Activated CD8-positive, alpha-beta memory T cell treated with anti-CD3 and anti-CD28 coated beads for 1 hour (primary cell): ENCODE results near the gene FSD2.
"Not testable (repeated sequence)": the region's sequence is repeated elsewhere in the genome, so short reads cannot be mapped to it uniquely, and the experiment has no call there.

Experiments used
- DNase-seq, 2 donors: peaks; one replicate each; pipeline ENCODE4 v3.0.0-alpha.2; 2020; ENCODE audit warnings: low read depth in 1 of 2; ENCODE audit errors: extremely low read depth in 1 of 2

Gene FSD2

DNA sequence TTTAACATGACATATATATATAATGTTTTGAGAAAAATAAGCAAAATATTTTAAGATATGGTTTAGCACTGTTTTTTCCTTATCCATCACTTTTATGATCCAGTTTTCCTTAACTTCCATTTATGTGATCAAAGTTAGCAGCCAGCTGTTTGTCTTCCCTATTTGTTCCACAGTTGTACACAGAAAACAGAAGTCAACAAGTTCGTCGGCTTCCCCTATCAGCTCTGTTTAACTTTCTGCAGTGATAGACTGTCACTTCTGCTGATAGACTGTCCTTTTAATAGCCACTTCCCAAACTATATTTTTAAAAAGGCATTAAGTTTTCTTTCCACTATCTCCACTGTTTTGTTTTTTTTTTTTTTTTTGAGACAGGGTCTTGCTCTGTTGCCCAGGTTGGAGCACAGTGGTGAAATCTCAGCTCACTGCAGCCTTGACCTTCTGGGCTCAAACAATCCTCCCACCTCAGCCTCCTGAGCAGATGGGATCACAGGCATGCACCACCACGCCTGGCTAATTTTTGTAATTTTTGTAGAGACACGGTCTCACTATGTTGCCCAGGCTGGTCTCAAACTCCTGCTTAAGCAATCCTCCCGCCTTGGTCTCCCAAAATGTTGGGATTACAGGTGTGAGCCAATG, 7.2 kb downstream of the FSD2 start:
- DNase-seq: no peak

- no peak for DNase-seq
Measured at GRCh38 chr15:82798104-82798503, 7.8 kb downstream of the FSD2 start.

- no peak for DNase-seq
Measured at GRCh38 chr15:82793737-82794136, 12.1 kb downstream of the FSD2 start.

DNA sequence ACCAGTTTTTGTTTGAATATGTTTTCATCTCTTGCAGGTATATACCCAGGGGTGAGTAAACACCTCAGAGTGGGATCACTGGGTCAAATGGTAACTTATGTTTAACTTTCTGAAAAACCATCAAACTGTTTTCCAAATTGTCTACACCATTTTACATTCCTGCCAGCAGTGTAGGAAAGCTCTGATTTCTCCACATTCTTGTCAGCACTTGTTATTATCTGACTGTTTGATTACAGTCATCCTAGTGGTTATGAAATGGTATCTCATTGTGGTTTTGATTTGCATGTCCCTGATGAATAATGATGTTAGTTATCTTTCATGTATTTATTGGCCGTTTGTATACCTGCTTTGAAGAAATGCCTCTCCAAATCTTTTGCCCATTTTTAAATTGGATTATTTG, 13.8 kb downstream of the FSD2 start:
- no peak for DNase-seq

GRCh38 chr15:82790321-82790720, 15.5 kb downstream of the FSD2 start:
- DNase-seq: no peak

DNA sequence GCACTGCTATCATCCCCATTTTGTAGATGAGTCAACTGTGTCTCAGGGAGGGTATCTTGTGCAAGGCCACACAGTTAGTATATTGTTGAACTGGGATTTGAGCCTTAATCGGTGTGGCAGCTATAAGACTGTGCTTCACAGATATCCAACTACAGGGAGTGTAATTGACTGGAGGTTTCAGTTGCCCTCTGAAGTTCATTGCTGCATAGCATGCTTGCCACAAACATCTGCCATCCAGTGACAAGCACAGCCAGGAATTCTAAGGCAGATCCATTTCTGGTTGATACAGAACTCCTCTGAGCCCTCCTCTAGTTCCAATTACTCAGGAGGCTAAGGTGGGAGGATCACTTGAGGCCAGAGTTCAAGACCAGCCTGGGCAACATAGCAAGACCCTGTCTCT, 16.4 kb downstream of the FSD2 start:
- DNase-seq: no peak

GRCh38 chr15:82788496-82788895, 17.4 kb downstream of the FSD2 start:
- DNase-seq: no peak

- DNase-seq: no peak
Measured at GRCh38 chr15:82781349-82781748, 24.5 kb downstream of the FSD2 start.

- no peak for DNase-seq
Measured at GRCh38 chr15:82778755-82779154, 27.1 kb downstream of the FSD2 start.

GRCh38 chr15:82774496-82774895, 31.4 kb downstream of the FSD2 start:
- DNase-seq: no peak

DNA sequence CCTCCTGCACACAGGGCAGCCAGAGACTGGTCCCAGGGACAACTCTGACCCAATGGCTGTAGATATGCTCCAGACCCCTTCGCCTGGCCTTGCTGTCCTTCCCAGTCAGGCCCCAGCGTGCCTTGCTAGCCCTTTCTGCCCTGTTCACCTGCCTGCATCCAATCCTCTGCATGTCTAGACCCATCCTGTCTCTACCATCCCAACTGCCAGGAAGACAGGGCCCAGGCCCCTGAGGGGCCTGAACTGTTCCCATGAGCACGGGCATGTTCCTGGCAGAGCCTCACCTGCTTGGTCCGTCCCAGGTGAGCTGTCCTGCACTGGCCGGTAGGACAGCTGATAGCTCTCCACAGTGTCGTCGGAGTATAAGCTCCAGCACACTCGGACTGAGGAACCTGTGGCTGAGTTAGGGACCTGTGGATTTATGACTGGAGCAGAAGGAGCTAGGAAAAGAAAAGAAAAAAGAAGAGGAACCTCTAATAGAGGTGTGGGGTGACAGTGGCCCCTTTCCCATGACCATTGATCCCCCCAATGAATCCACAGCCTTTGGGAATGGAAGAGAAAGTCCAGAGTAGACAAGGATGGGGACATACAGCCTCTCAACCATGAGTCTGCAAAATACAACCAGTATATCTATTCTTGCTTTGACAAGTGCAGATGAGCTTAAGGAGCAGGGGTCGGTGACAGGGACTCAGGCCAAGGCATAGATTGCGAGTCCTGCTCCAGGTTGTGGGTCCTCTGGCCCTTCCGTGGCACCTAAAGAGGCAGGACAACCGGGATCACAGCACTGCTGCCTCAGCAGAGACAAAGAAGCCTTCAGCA, 33.9 kb downstream of the FSD2 start:
- DNase-seq: no peak

GRCh38 chr15:82768414-82769054, 37.3 kb downstream of the FSD2 start:
- DNase-seq: no peak

DNA sequence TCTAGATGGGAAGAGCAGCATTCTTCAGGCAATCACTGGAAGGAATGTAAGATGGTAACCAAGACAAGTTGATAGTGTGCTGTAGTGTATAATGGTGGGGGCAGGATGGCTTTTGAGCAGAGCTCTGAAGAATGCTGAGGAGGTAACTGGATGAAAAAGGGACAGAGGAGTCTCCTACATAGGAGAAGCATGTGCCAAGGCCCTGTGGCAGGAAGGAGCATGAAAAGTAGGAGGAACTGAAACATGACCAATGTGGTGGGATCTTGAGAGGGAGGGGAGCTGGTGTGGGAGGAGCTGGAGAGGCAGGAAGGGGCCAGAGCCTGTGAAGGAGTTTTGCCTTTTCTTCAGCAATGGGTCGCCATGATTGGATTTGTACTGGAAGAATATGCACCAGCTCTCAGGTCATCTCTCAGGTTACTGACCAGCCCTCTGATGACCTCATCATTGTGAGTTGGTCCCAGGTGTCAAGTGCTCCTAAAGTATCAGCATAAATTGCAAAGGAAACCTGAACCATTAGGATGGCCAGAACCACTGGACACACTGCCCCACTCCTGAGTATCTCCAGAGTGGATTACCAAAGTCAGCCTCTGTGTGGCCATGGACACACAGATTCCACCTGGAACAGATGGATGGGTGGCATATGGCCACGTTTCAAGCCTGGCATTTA, 38.6 kb downstream of the FSD2 start:
- DNase-seq: no peak

GRCh38 chr15:82766201-82766600, 39.7 kb downstream of the FSD2 start:
- not testable (repeated sequence) for DNase-seq

DNA sequence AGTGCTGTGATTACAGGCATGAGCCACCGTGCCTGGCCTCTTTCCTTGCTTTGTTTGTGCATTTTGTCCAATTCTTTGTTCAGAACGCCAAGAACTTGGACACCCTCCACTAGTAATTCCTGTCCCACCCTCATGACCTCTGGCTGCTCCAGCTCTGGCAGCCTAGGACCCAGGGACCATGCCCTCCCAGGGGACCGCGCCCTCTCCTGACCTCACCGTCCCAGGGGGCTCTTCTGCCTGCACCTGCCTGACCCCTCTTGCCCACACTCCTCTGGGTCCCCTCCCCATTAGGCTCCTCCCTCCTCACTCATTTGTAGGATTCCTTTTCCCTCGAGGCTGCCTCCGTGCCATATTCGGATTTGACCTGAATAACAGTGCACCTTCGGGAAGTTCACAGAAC, 41.1 kb downstream of the FSD2 start:
- no peak for DNase-seq

- DNase-seq: no peak
Measured at GRCh38 chr15:82764117-82764490, 41.8 kb downstream of the FSD2 start.

- DNase-seq: no peak
Measured at GRCh38 chr15:82763361-82764116, 42.3 kb downstream of the FSD2 start.

DNA sequence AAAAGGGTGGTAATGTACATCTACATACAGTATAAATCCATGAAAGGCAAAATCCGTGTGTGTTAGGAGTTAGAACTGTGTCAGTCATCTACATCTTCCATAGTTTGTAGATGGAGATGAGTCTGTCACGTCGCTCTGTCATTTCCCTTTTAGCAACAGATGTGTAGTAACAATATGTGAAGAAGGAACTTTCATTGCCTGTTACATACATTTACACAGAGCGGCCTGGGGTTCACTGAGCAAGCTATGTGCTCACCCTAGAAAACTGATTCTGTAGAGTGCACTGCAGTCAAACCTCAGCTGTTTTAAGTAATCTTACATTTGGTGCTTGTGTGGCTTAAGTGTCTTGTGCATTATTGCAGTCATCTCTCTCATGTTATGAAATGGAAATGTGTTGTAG, 54.6 kb downstream of the FSD2 start:
- DNase-seq: no peak

DNA sequence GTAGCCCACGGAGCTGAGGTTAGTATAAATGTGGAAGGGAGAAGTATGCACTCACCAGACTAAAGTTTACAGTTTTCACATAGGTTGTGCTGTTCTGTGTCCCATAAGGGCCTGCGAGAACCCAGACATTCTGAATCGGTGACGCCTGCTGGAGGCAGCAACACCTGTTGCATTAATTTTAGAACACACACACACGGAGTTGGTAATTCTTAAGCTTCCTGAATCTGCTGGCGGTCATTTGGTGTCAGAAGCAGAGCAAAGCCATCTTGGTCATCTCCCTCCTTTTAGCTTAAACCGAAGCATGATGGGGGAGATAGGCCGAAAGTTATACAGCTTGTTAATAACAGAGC, 55.1 kb downstream of the FSD2 start:
- DNase-seq: no peak

DNA sequence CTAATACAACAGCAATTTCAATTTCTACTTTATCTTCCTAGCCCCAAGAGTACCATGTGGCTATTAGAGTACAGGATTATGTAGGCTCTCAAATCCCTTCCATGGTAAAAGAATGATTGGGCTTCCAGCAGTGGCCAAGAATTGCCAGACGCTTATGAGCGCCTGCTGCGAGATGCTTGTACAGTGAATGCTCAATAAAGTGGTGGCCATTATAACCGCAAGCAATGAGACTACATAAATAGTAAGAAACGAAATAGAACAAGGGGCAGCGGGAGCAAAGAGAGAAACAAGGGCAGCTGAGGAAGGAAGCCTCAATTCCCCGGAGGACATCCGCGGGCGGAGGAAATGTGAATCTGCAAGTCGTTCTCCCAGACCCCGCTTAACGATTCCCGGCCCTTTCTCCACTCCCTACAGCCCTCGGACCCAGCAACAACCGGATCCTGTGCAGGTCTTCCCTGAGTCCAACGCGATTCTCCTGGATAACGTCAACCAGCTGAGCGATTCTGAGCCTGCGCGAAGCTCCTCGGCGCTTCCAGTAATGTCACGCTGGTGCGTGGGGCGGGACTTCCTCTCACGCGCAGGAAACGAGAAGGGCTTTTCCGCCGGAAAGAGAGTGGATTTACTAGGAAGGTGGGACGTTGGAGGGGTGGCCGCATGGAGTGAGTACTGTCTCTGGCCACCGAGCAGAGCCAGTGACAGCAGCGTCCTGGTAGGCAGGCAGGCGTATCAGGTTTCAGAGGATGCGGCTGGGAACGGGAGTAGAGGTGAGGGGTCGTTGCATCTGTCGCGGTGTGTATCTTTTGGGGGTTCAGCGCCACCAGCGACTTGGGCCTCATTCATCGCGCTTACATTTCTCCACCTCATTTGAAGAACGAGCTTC, 55.7 kb downstream of the FSD2 start:
- peak; percentile 49 to 71 for DNase-seq
